H1 (cell line): Measurements from ENCODE around the gene SLFN13. TPM values are rescaled to one million over a fixed set of nuclear protein-coding genes. Genes with fewer than 3 reads are reported as not detected.

Source experiments
- BACH1 ChIP-seq: IDR thresholded peaks from 2 replicates; pipeline ENCODE4 v1.6.1; 2012; ENCODE audit warnings: low read length, improper control_type of control experiment
- BCL11A ChIP-seq, 2 experiments: IDR thresholded peaks; one replicate each; pipeline ENCODE4 v1.6.1; 2011; ENCODE audit warnings: low read depth in 2 of 2, low read length in 2 of 2, mild to moderate bottlenecking in 2 of 2
- CBX5 ChIP-seq: fragments of 300-800, 300-1000 bp; sonication (generic); IDR thresholded peaks from 2 replicates; pipeline ENCODE4 v1.7.1; 2016; ENCODE audit warnings: antibody characterized with exemption, low read length, low read depth
- CBX8 ChIP-seq: fragments of 300-800, 300-1000 bp; sonication (generic); IDR thresholded peaks from 2 replicates; pipeline ENCODE4 v1.7.1; 2016; ENCODE audit warnings: low read depth, low read length, borderline replicate concordance
- CTBP2 ChIP-seq: IDR thresholded peaks from 2 replicates; pipeline ENCODE4 v1.7.0; 2011; ENCODE audit warnings: borderline replicate concordance, mild to moderate bottlenecking, moderate library complexity, mixed read lengths, low read length; ENCODE audit not compliant: insufficient read depth, insufficient read length
- GABPA ChIP-seq: IDR thresholded peaks from 2 replicates; pipeline ENCODE4 v1.6.1; 2011; ENCODE audit warnings: mild to moderate bottlenecking, low read length, moderate library complexity, borderline replicate concordance; ENCODE audit not compliant: insufficient read depth
- MAFK ChIP-seq: IDR thresholded peaks from 2 replicates; pipeline ENCODE4 v1.6.1; 2012; ENCODE audit warnings: low read depth, mild to moderate bottlenecking, improper control_type of control experiment, low read length
- NRF1 ChIP-seq: IDR thresholded peaks from 2 replicates; pipeline ENCODE4 v1.6.1; 2011; ENCODE audit warnings: mild to moderate bottlenecking, low read depth, low read length, improper control_type of control experiment
- POU5F1 ChIP-seq: IDR thresholded peaks from 2 replicates; pipeline ENCODE4 v1.6.1; 2011; ENCODE audit warnings: low read depth, mild to moderate bottlenecking, low read length, moderate library complexity
- RAD21 ChIP-seq, 2 experiments: IDR thresholded peaks in 1 of 2; conservative IDR thresholded peaks in 1 of 2; 2 replicates each; pipeline ENCODE4 v1.6.1; 2011; ENCODE audit warnings: low read depth in 2 of 2, low read length in 2 of 2, improper control_type of control experiment in 1 of 2, inconsistent platforms in 1 of 2, mild to moderate bottlenecking in 1 of 2, moderate library complexity in 1 of 2
- RBBP5 ChIP-seq: IDR thresholded peaks from 2 replicates; pipeline ENCODE4 v1.7.1; 2012; ENCODE audit warnings: low read depth, mild to moderate bottlenecking, inconsistent platforms, low read length, moderate library complexity, borderline replicate concordance
- RFX5 ChIP-seq: IDR thresholded peaks from 2 replicates; pipeline ENCODE4 v1.6.1; 2011; ENCODE audit warnings: low read depth, low read length, improper control_type of control experiment, borderline replicate concordance
- SP1 ChIP-seq: IDR thresholded peaks from 2 replicates; pipeline ENCODE4 v1.6.1; 2011; ENCODE audit warnings: low read depth, low read length
- SUZ12 ChIP-seq: fragments of 200-600 bp; sonication (generic); IDR thresholded peaks from 2 replicates; pipeline ENCODE4 v1.6.1; 2012; ENCODE audit warnings: mild to moderate bottlenecking, inconsistent platforms, low read length, moderate library complexity, mixed read lengths
- TAF1 ChIP-seq: IDR thresholded peaks from 2 replicates; pipeline ENCODE4 v1.6.1; 2011; ENCODE audit warnings: mild to moderate bottlenecking, low read depth, low read length
- TBP ChIP-seq: IDR thresholded peaks from 2 replicates; pipeline ENCODE4 v1.6.1; 2011; ENCODE audit warnings: low read depth, low read length, improper control_type of control experiment
- TEAD4 ChIP-seq: IDR thresholded peaks from 2 replicates; pipeline ENCODE4 v1.6.1; 2012; ENCODE audit warnings: low read depth, low read length, inconsistent platforms, mixed read lengths
- YY1 ChIP-seq: IDR thresholded peaks from 2 replicates; pipeline ENCODE4 v1.6.1; 2011; ENCODE audit warnings: low read depth, mild to moderate bottlenecking, low read length
- ZNF274 ChIP-seq: IDR thresholded peaks from 2 replicates; pipeline ENCODE4 v1.7.0; 2012; ENCODE audit warnings: low read length, borderline replicate concordance; ENCODE audit errors: extremely low read depth
- polyA plus RNA-seq, 7 experiments: library from polyadenylated mRNA; depleted of rRNA in 3 of 7; stranded (reverse) in 5 of 7; unstranded in 2 of 7; fragments of >200 nt in 5 of 7; fragments of 200-250 nt in 2 of 7; gene quantifications; 1 replicate in 5 of 7; 2 replicates in 1 of 7; 4 replicates in 1 of 7; pipeline versions ENCODE4 v1.2.1 to v1.2.3, GENCODE V29; 2011 to 2013; ENCODE audit warnings: missing spikeins in 2 of 7, mixed read lengths in 2 of 7
- total RNA-seq: library from RNA; stranded (reverse); fragmentation: NEBNext Ultra II Directional; extraction: Animal tissue kit (Norgen Biotek cat#: 25700); gene quantifications from 2 replicates; pipeline ENCODE4 v1.2.1, GENCODE V29; 2021
- TF ChIP-seq, protein P1 (sequence below), 3 experiments: IDR thresholded peaks; 1 replicate in 2 of 3; 2 replicates in 1 of 3; pipeline versions ENCODE4 v1.5.1 to v1.6.1; 2011; ENCODE audit warnings: low read length in 3 of 3, mild to moderate bottlenecking in 3 of 3, inconsistent platforms in 2 of 3, low read depth in 1 of 3, moderate library complexity in 1 of 3; ENCODE audit not compliant: insufficient read depth in 1 of 3; ENCODE audit errors: control extremely low read depth in 1 of 3
- TF ChIP-seq, protein P2 (sequence below): IDR thresholded peaks from 2 replicates; pipeline ENCODE4 v1.6.1; 2011; ENCODE audit warnings: low read length, improper control_type of control experiment

Gene SLFN13
- total and polyA plus RNA-seq, 2 of the 8 experiments (the other 6 are each of a cell fraction or from before 2014, with no cell fraction given): 15.7 to 27.5 TPM

DNA sequence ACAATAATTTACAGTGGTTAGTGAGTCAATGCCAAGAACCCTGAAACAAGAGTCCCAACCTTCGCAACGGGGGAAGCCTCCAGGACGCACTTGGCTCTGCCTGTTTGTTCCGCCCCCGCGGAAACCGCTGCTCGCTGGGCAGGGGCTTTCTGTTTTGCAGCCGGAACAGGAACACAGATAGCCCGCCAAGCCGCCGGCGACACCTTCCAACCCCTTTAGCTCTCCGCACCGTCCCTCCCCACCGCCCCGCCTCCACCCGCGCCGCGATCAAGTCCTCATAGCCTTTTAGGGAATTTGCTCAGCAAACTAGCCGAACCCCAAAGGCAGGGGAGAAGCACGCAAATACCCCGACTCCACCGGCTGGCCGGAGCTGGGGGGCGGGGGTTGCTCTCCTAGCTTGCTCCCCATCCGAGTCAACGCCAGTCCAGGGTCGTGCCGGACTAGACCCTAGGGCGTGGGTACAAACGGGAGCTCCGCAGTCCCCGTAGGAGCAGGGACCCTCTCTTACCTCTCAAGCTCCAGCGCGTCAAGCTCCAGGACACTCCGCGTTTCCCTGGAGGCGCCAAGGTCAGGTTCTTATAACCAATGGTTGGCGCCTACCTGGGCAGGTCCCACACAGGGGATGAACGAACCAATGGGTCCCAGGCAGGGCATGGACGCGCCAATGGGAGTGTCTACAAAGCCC is at the start of gene SLFN13 (continued):
- TF ChIP-seq POU5F1: no peak
- TF ChIP-seq RFX5: no peak
- TF ChIP-seq TEAD4: no peak
- no peak for TF ChIP-seq BACH1
- no peak for TF ChIP-seq SUZ12
- no peak for TF ChIP-seq GABPA
- TF ChIP-seq CTBP2: no peak
- no peak for TF ChIP-seq MAFK
- no peak for TF ChIP-seq YY1
- TF ChIP-seq RBBP5: no peak
- no peak for TF ChIP-seq CBX5
- peak; percentile 76; the same call in 1 of the 2 replicates for TF ChIP-seq SP1
- TF ChIP-seq ZNF274: no peak
- TF ChIP-seq CBX8: no peak
- peak; percentile 70 for TF ChIP-seq TAF1
- TF ChIP-seq, protein P1, sequence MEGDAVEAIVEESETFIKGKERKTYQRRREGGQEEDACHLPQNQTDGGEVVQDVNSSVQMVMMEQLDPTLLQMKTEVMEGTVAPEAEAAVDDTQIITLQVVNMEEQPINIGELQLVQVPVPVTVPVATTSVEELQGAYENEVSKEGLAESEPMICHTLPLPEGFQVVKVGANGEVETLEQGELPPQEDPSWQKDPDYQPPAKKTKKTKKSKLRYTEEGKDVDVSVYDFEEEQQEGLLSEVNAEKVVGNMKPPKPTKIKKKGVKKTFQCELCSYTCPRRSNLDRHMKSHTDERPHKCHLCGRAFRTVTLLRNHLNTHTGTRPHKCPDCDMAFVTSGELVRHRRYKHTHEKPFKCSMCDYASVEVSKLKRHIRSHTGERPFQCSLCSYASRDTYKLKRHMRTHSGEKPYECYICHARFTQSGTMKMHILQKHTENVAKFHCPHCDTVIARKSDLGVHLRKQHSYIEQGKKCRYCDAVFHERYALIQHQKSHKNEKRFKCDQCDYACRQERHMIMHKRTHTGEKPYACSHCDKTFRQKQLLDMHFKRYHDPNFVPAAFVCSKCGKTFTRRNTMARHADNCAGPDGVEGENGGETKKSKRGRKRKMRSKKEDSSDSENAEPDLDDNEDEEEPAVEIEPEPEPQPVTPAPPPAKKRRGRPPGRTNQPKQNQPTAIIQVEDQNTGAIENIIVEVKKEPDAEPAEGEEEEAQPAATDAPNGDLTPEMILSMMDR (IDR thresholded peaks at IDR 0.05; ENCODE audit: control extremely low read depth in 1 of 3, insufficient read depth in 1 of 3, low read depth in 1 of 3, low read length in 3 of 3): no peak
- TF ChIP-seq, protein P2, sequence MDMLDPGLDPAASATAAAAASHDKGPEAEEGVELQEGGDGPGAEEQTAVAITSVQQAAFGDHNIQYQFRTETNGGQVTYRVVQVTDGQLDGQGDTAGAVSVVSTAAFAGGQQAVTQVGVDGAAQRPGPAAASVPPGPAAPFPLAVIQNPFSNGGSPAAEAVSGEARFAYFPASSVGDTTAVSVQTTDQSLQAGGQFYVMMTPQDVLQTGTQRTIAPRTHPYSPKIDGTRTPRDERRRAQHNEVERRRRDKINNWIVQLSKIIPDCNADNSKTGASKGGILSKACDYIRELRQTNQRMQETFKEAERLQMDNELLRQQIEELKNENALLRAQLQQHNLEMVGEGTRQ: no peak
- TF ChIP-seq TBP: no peak; the same call in 1 of the 2 replicates
- TF ChIP-seq NRF1: no peak
- no peak; a peak in 1 of 4 replicates for TF ChIP-seq RAD21 (IDR thresholded peaks at IDR 0.05 in 1 of 2, conservative IDR thresholded peaks at IDR 0.05 in 1 of 2; ENCODE audit: low read depth in 2 of 2, low read length in 2 of 2)
- TF ChIP-seq BCL11A (IDR thresholded peaks at IDR 0.05; ENCODE audit: low read depth in 2 of 2, low read length in 2 of 2): no peak
